Right lobe of liver (tissue), 4 donors: ENCODE measurements around the gene MFAP4.

Source experiments
- CTCF ChIP-seq, 4 donors: fragments of 200-600 bp in 3 of 4; fragments of 450-650 bp in 1 of 4; IDR thresholded peaks; one replicate each; pipeline versions ENCODE4 v1.5.1 to v1.8.0; 2016 to 2022; ENCODE audit warnings: antibody characterized with exemption in 4 of 4, mild to moderate bottlenecking in 2 of 4
- POLR2A ChIP-seq: fragments of 450-650 bp; IDR thresholded peaks from one replicate; pipeline ENCODE4 v1.6.1; 2017; ENCODE audit warnings: antibody characterized with exemption, mild to moderate bottlenecking
- donor health status: DM: no; HTN: no; CAD: no.
- donor health status: DM: no; HTN: no; CAD: no.
- donor health status: DM: no; HTN: yes; CAD: no.

DNA sequence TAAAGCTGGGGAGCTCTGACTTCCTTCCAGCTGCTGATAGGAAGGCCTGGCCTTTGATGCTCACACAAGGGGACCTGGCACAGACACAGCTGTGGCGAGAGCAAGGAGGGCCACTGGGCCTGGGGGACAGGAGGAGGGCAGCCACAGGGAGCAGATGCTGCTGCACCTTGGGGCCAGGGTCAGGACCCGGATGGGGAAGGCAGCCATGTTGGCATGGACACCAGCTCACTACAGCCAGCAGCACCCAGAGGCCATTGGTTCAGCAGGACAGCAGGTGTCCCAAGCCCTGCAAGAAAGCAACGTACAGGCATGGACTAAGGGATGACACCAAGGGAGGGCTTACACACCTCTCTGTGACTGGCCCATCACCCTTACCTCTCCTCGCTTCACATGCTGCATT, 16.0 kb upstream of the MFAP4 start:
- no peak for TF ChIP-seq CTCF (IDR thresholded peaks at IDR 0.05)
- TF ChIP-seq POLR2A = no peak
